K562 (cell line): ENCODE data around the gene FILIP1L. TPM values are rescaled to one million over a fixed set of nuclear protein-coding genes. Genes with fewer than 3 reads are reported as not detected.

Source experiments
- AFF4 ChIP-seq: sonication (generic); formaldehyde crosslinking; IDR thresholded peaks from 2 replicates; pipeline ENCODE4 v1.8.0; 2023; ENCODE audit warnings: mild to moderate bottlenecking, missing genetic modification reagents
- ARID4B ChIP-seq: sonication (generic); formaldehyde crosslinking; IDR thresholded peaks from 2 replicates; pipeline ENCODE4 v1.8.0; 2022; ENCODE audit warnings: mild to moderate bottlenecking, missing genetic modification reagents
- ATF2 ChIP-seq: sonication (generic); formaldehyde crosslinking; IDR thresholded peaks from 2 replicates; pipeline ENCODE4 v1.8.1; 2022; ENCODE audit warnings: missing genetic modification reagents
- ILF3 ChIP-seq: fragments of 450-650 bp; IDR thresholded peaks from 2 replicates; pipeline ENCODE4 v1.6.1; 2018; ENCODE audit warnings: antibody characterized with exemption, mild to moderate bottlenecking, moderate library complexity, borderline replicate concordance
- MECOM ChIP-seq: fragments of 250-450 bp; sonication (Bioruptor Pico); IDR thresholded peaks from 2 replicates; pipeline ENCODE4 v1.8.0; 2022; ENCODE audit warnings: inconsistent platforms
- NR2C2 ChIP-seq, 2 experiments: fragments of 200-800 bp in 1 of 2; sonication (Bioruptor generic) in 1 of 2; sonication (generic) in 1 of 2; formaldehyde crosslinking in 1 of 2; IDR thresholded peaks; 2 replicates each; pipeline versions ENCODE4 v1.6.1 to v1.8.0; 2016 to 2022; ENCODE audit warnings: mild to moderate bottlenecking in 1 of 2, missing compliant biosample characterization in 1 of 2, missing genetic modification characterization in 1 of 2, missing genetic modification reagents in 1 of 2
- PHB ChIP-seq: fragments of 250-450 bp; sonication (Bioruptor Pico); IDR thresholded peaks from 2 replicates; pipeline ENCODE4 v1.5.0; 2021
- POLR2A ChIP-seq: fragments of 450-650 bp; conservative IDR thresholded peaks from 2 replicates; pipeline ENCODE4 v1.6.1; 2016
- SAFB2 ChIP-seq: fragments of 200-400 bp; formaldehyde crosslinking; IDR thresholded peaks from 2 replicates; pipeline ENCODE4 v1.6.1; 2018; ENCODE audit warnings: borderline replicate concordance, low read length, low read depth, moderate library complexity; ENCODE audit not compliant: severe bottlenecking
- SMAD1 ChIP-seq: fragments of 150-350 bp; IDR thresholded peaks from 2 replicates; pipeline ENCODE4 v1.6.1; 2014; ENCODE audit warnings: low read length, low read depth; ENCODE audit not compliant: partially characterized antibody
- THAP7 ChIP-seq: fragments of 250-450 bp; sonication (Bioruptor Pico); IDR thresholded peaks from 2 replicates; pipeline ENCODE4 v1.5.0; 2021
- ZNF518B ChIP-seq: fragments of 250-450 bp; sonication (Bioruptor Pico); IDR thresholded peaks from 2 replicates; pipeline ENCODE4 v1.5.0; 2021; ENCODE audit warnings: mild to moderate bottlenecking, moderate library complexity
- polyA plus RNA-seq, 8 experiments: library from polyadenylated mRNA; depleted of rRNA in 4 of 8; stranded (reverse) in 5 of 8; unstranded in 3 of 8; fragments of >200 nt; fragmentation: Nextera tagmentation in 2 of 8; fragmentation: Illumina TruSeq in 1 of 8; extraction: Ambion mirVana in 2 of 8; extraction: Trizol in 1 of 8; gene quantifications; 2 replicates each; pipeline versions ENCODE4 v1.2.1 to v1.2.3, GENCODE V29; 2011 to 2014; ENCODE audit warnings: inconsistent platforms in 1 of 8, missing spikeins in 1 of 8
- total RNA-seq, 7 experiments: library from RNA; depleted of rRNA in 6 of 7; stranded (reverse); fragments of >200 nt in 6 of 7; fragmentation: Illumina TruSeq in 2 of 7; extraction: Trizol in 2 of 7; gene quantifications; 2 replicates each; pipeline versions ENCODE4 v1.2.1 to v1.2.3, GENCODE V29; 2011 to 2021; ENCODE audit warnings: low replicate concordance in 1 of 7

The FILIP1L gene
- total and polyA plus RNA-seq, 9 of the 15 experiments (the other 6 are each of a cell fraction or from before 2014, with no cell fraction given): 0.50 to 2.1 (median 1.1) TPM

- TF ChIP-seq ZNF518B (CRISPR knock-in tag) (no peak), MECOM (CRISPR knock-in tag) (no peak), PHB (CRISPR knock-in tag) (no peak), AFF4 (no peak), POLR2A (no peak), ILF3 (no peak), SAFB2 (no peak), NR2C2 (CRISPR knock-in tag; IDR thresholded peaks at IDR 0.05) (no peak), NR2C2 (tag; IDR thresholded peaks at IDR 0.05) (no peak), ARID4B (CRISPR knock-in tag) (no peak), ATF2 (no peak), THAP7 (CRISPR knock-in tag) (no peak), SMAD1 (no peak)
Measured at GRCh38 chr3:100060685-100061484, 53.4 kb downstream of the FILIP1L start (continued).
